LNCAP (cell line): ENCODE data around the gene ERVMER34-1.

ENCODE experiments used
- TF ChIP-seq, protein P1 (sequence below): fragments of 450-650 bp; IDR thresholded peaks from 2 replicates; pipeline ENCODE4 v1.5.1; 2017; ENCODE audit warnings: mild to moderate bottlenecking

Gene ERVMER34-1

DNA sequence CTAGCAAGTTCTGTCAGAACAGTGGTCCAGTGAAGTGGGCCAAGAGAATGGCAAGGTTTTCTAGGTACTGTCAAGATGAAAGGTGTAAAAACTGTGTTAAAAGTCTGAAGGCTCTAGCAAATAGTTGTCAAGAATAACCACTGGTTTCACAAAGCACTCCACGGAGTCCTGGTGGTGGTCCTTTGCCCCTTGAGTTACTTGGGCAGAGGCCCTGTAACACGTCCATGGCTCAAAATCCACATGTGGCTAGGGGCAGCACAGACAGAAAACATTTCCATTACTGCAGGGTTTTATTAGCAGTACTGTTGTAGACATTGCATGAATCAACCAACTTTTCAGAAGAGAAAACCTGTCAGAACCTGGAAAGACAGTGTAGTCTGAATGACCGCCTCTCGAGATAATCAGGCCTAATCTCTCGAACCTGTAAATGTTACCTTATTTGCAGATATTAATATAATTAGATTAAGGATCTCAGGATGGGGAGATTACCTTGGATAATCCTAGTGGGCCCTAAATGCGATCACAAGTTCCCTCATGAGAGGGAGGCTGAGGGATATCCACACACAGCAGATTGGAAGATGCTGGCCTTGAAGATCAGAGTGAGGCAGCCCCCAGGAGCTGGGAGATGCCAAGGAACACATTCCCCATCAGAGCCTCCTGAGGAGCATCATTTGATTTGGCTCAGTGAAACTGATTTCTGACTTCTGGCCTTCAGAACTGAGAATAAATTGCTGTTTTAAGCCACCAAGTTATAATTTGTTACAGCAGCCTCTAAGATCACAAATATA, 34.7 kb downstream of the ERVMER34-1 start:
- TF ChIP-seq, protein P1, sequence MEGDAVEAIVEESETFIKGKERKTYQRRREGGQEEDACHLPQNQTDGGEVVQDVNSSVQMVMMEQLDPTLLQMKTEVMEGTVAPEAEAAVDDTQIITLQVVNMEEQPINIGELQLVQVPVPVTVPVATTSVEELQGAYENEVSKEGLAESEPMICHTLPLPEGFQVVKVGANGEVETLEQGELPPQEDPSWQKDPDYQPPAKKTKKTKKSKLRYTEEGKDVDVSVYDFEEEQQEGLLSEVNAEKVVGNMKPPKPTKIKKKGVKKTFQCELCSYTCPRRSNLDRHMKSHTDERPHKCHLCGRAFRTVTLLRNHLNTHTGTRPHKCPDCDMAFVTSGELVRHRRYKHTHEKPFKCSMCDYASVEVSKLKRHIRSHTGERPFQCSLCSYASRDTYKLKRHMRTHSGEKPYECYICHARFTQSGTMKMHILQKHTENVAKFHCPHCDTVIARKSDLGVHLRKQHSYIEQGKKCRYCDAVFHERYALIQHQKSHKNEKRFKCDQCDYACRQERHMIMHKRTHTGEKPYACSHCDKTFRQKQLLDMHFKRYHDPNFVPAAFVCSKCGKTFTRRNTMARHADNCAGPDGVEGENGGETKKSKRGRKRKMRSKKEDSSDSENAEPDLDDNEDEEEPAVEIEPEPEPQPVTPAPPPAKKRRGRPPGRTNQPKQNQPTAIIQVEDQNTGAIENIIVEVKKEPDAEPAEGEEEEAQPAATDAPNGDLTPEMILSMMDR, result no peak

GRCh38 chr4:52715914-52716313, 35.3 kb downstream of the ERVMER34-1 start:
- TF ChIP-seq, protein P1, result no peak

GRCh38 chr4:52715255-52715897, 35.8 kb downstream of the ERVMER34-1 start:
- TF ChIP-seq, protein P1, result no peak

DNA sequence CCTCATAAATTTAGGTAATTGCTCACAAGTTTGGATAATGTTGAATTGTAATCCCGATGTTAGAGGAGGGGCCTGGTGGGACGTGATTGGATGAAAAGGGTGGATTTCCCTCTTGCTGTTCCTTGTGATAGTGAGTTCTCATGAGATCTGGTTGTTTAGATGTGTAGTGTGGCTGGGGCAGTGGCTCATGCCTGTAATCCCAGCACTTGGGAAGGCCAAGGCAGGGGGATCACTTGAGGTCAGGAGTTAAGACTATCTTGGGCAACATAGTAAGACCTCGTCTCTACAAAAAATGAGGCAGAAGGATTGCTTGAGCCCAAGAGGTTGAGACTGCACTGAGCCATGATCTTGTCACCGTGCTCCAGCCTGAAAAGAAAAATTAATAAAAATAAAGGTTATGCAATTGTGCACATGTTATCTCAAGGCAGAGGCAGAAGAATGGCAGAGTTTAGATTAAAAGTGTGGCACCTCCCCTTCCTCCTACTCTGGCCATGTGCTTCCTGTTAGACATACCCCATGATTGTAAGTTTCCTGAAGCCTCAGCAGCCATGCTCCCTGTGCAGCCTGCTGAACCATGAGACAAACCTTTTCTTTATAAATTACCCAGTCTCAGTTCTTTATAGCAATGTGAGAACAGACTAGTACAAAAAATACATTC, 36.5 kb downstream of the ERVMER34-1 start:
- TF ChIP-seq, protein P1, result no peak

DNA sequence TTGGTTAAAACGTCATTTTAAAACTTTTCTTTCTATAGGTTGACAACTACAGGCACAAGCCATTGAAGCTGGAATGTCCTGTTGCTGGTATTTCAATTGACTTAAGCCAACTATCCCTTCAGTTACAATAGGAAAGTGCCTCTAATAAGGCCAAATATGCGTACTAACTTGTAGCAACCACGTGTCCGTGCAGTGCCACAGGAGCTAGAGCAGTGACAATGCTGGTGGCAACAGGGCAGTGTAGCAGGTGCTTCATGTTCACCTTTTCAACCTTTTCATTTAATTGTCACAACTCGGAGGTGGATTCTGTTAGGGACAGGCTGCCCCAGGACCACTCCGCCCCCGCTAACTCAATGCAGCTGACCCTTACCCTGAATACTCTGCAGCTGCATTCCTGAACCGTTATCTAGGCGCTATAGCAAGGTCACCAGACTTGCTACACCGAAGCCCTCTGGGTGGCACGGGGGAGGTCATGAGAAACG, 37.7 kb downstream of the ERVMER34-1 start:
- TF ChIP-seq, protein P1, result no peak

GRCh38 chr4:52712251-52713130, 38.7 kb downstream of the ERVMER34-1 start:
- TF ChIP-seq, protein P1, result no peak

DNA sequence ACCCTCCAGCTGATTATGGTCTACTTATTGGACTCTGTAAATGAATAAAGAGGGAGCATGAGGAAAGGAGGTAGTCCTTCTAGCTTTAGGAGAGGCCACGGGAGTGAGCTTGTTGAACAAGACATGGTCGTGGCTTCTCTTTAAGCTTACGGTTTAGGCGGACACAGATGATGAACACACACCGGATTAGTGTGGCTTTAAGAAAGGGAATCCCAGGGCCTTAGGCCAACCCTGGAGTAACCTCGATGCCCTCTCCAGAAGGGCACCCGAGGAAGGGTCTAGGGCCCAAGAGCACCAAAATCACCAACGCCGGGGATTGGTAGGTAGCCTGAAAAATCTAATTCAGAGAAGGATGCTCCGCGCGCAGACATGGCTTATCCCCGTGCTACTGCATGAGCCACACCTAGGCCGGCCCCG, 39.4 kb downstream of the ERVMER34-1 start:
- TF ChIP-seq, protein P1, result no peak
